Measurements from ENCODE around the gene CCDC137. TPM values are rescaled to one million over a fixed set of nuclear protein-coding genes. Genes with fewer than 3 reads are reported as not detected.

Gene CCDC137
- total RNA-seq, 1 donor from 2014 or later, result 32.1 TPM

- H3K27ac Mint-ChIP-seq, result peak overlapping the region; percentile 56
- peaks cover 8% of the 10 kb centered on the region for H3K36me3 Mint-ChIP-seq
- DNase-seq (ENCODE audit: extremely low spot score, unreplicated experiment), result no peak
- H3K27me3 Mint-ChIP-seq, result peaks cover 8% of the 10 kb centered on the region
- peaks cover 9% of the 10 kb centered on the region for H3K4me1 Mint-ChIP-seq (ENCODE audit: unreplicated experiment)
- TF ChIP-seq CTCF (conservative IDR thresholded peaks at IDR 0.05), result peak; percentile 14
- no peaks in the 10 kb centered on the region for H3K9me3 Mint-ChIP-seq
- no peak overlapping the region for H3K4me3 Mint-ChIP-seq
These were observed 40.5 kb downstream of the CCDC137 start for GRCh38 chr17:81706757-81707624.

- no peak overlapping the region for H3K4me3 Mint-ChIP-seq
- H3K9me3 Mint-ChIP-seq, result no peaks in the 10 kb centered on the region
- H3K36me3 Mint-ChIP-seq, result peaks cover 8% of the 10 kb centered on the region
- H3K27me3 Mint-ChIP-seq, result peaks cover 8% of the 10 kb centered on the region
- peaks cover 8% of the 10 kb centered on the region for H3K4me1 Mint-ChIP-seq (ENCODE audit: unreplicated experiment)
- DNase-seq (ENCODE audit: extremely low spot score, unreplicated experiment), result no peak
- no peak for TF ChIP-seq CTCF (conservative IDR thresholded peaks at IDR 0.05)
- no peak overlapping the region for H3K27ac Mint-ChIP-seq
These were observed 41.4 kb downstream of the CCDC137 start for GRCh38 chr17:81707725-81708646.

- Mint-ChIP-seq H3K27me3 (peaks cover 8% of the 10 kb centered on the region), H3K4me3 (peak overlapping the region; percentile 55), H3K4me1 (ENCODE audit: unreplicated experiment) (peaks cover 8% of the 10 kb centered on the region), H3K36me3 (peaks cover 8% of the 10 kb centered on the region), H3K9me3 (no peaks in the 10 kb centered on the region), H3K27ac (peak overlapping the region; percentile 67)
- no peak for DNase-seq (ENCODE audit: extremely low spot score, unreplicated experiment)
- TF ChIP-seq CTCF (conservative IDR thresholded peaks at IDR 0.05), result no peak
These were observed 42.2 kb downstream of the CCDC137 start for GRCh38 chr17:81708739-81709185.

- Mint-ChIP-seq H3K36me3 (peaks cover 3% of the 10 kb centered on the region), H3K27me3 (peaks cover 8% of the 10 kb centered on the region), H3K4me1 (ENCODE audit: unreplicated experiment) (peaks cover 8% of the 10 kb centered on the region), H3K4me3 (peak overlapping the region; percentile 73), H3K27ac (no peak overlapping the region), H3K9me3 (no peaks in the 10 kb centered on the region)
- no peak for DNase-seq (ENCODE audit: extremely low spot score, unreplicated experiment)
- no peak for TF ChIP-seq CTCF (conservative IDR thresholded peaks at IDR 0.05)
These were observed 44.2 kb downstream of the CCDC137 start for GRCh38 chr17:81710514-81711308.

Data from type B pancreatic cell (in vitro differentiated cells).